ENCODE data around the gene WARS2.
A peak's percentile ranks its signal among the peaks of the same experiment; 100 is the strongest.

The WARS2 gene

GRCh38 chr1:118999348-119000071, 140.9 kb downstream of the WARS2 start:
- peak; percentile 15 for DNase-seq (ENCODE audit: low spot score)

GRCh38 chr1:118998171-118998570, 142.3 kb downstream of the WARS2 start:
- no peak for DNase-seq (ENCODE audit: low spot score)

- DNase-seq (ENCODE audit: low spot score), result no peak
Measured at GRCh38 chr1:118997225-118997624, 143.2 kb downstream of the WARS2 start.

GRCh38 chr1:118995312-118996016, 145.0 kb downstream of the WARS2 start:
- no peak for DNase-seq (ENCODE audit: low spot score)

- DNase-seq (ENCODE audit: low spot score), result no peak
Measured at GRCh38 chr1:118993700-118994026, 146.8 kb downstream of the WARS2 start.

- peak; percentile 19 for DNase-seq (ENCODE audit: low spot score)
Measured at GRCh38 chr1:118992868-118993699, 147.4 kb downstream of the WARS2 start.

- DNase-seq (ENCODE audit: low spot score), result no peak
Measured at GRCh38 chr1:118992237-118992825, 148.1 kb downstream of the WARS2 start.

- DNase-seq (ENCODE audit: low spot score), result peak; percentile 17
Measured at GRCh38 chr1:118991448-118991847, 149.0 kb downstream of the WARS2 start.

- DNase-seq (ENCODE audit: low spot score), result no peak
Measured at GRCh38 chr1:118990513-118991152, 149.8 kb downstream of the WARS2 start.

GRCh38 chr1:118989878-118990378, 150.5 kb downstream of the WARS2 start:
- peak; percentile 50 for DNase-seq (ENCODE audit: low spot score)

- peak; percentile 45 for DNase-seq (ENCODE audit: low spot score)
Measured at GRCh38 chr1:118989006-118989815, 151.2 kb downstream of the WARS2 start.

GRCh38 chr1:118988186-118989005, 152.1 kb downstream of the WARS2 start, which contains the start of gene TBX15:
Gene TBX15 (minus strand): TSS chr1:118988343. CDS start chr1:118987795, 548 bp downstream.
- DNase-seq (ENCODE audit: low spot score), result peak; percentile 80

- peak; percentile 53 for DNase-seq (ENCODE audit: low spot score)
Measured at GRCh38 chr1:118987468-118988185, 152.8 kb downstream of the WARS2 start.

GRCh38 chr1:118986555-118987467, 153.6 kb downstream of the WARS2 start:
- DNase-seq (ENCODE audit: low spot score), result no peak

- peak; percentile 12 for DNase-seq (ENCODE audit: low spot score)
Measured at GRCh38 chr1:118985640-118986554, 154.6 kb downstream of the WARS2 start.

GRCh38 chr1:118984722-118985639, 155.5 kb downstream of the WARS2 start:
- peak; percentile 11 for DNase-seq (ENCODE audit: low spot score)

Measured in iPS-NIHi11 (cell line).